ENCODE results near the gene SPDYA.

The SPDYA gene

GRCh38 chr2:28835781-28836180, 25.1 kb downstream of the SPDYA start:
- Histone ChIP-seq H3K9ac (ENCODE audit: low read length) (no peak overlapping the region), H3K4me3 (ENCODE audit: low read depth, low read length, poor library complexity, severe bottlenecking) (no peak overlapping the region), H3F3A (ENCODE audit: insufficient read depth, low read length) (no peaks in the 10 kb centered on the region), H3K4me2 (ENCODE audit: low read length) (no peak overlapping the region), H3K79me2 (ENCODE audit: insufficient read depth, low read length) (no peaks in the 10 kb centered on the region), H3K27me3 (ENCODE audit: insufficient read depth, low read length) (no peaks in the 10 kb centered on the region), H4K20me1 (ENCODE audit: insufficient read depth, low read length) (no peaks in the 10 kb centered on the region), H3K36me3 (ENCODE audit: insufficient read depth, low read length) (no peaks in the 10 kb centered on the region), H3K9me2 (ENCODE audit: low read depth, low read length) (no peaks in the 10 kb centered on the region), H3K27ac (ENCODE audit: low read depth, low read length, poor library complexity, severe bottlenecking) (no peak overlapping the region), H3K4me1 (ENCODE audit: insufficient read depth, low read length, severe bottlenecking) (no peaks in the 10 kb centered on the region), H2AFZ (ENCODE audit: low read length) (no peak overlapping the region), H3K9me3 (ENCODE audit: low read length) (no peaks in the 10 kb centered on the region)
- TF ChIP-seq EZH2 (IDR thresholded peaks at IDR 0.05; ENCODE audit: borderline replicate concordance, low read length) (no peak), CTCF (IDR thresholded peaks at IDR 0.05; ENCODE audit: low read length) (no peak)

- Histone ChIP-seq H3K79me2 (ENCODE audit: insufficient read depth, low read length) (no peaks in the 10 kb centered on the region), H3K27me3 (ENCODE audit: insufficient read depth, low read length) (no peaks in the 10 kb centered on the region), H3K4me3 (ENCODE audit: low read depth, low read length, poor library complexity, severe bottlenecking) (no peak overlapping the region), H3K4me2 (ENCODE audit: low read length) (no peak overlapping the region), H3K27ac (ENCODE audit: low read depth, low read length, poor library complexity, severe bottlenecking) (no peak overlapping the region), H3K9me3 (ENCODE audit: low read length) (no peaks in the 10 kb centered on the region), H2AFZ (ENCODE audit: low read length) (no peak overlapping the region), H3K9ac (ENCODE audit: low read length) (no peak overlapping the region), H3K36me3 (ENCODE audit: insufficient read depth, low read length) (no peaks in the 10 kb centered on the region), H3F3A (ENCODE audit: insufficient read depth, low read length) (no peaks in the 10 kb centered on the region), H3K4me1 (ENCODE audit: insufficient read depth, low read length, severe bottlenecking) (no peaks in the 10 kb centered on the region), H3K9me2 (ENCODE audit: low read depth, low read length) (no peaks in the 10 kb centered on the region), H4K20me1 (ENCODE audit: insufficient read depth, low read length) (no peaks in the 10 kb centered on the region)
- TF ChIP-seq CTCF (IDR thresholded peaks at IDR 0.05; ENCODE audit: low read length) (no peak), EZH2 (IDR thresholded peaks at IDR 0.05; ENCODE audit: borderline replicate concordance, low read length) (no peak)
Observed at GRCh38 chr2:28838971-28839370, 28.3 kb downstream of the SPDYA start.

- Histone ChIP-seq H3K9me3 (ENCODE audit: low read length) (no peaks in the 10 kb centered on the region), H3K4me3 (ENCODE audit: low read depth, low read length, poor library complexity, severe bottlenecking) (no peak overlapping the region), H3K4me1 (ENCODE audit: insufficient read depth, low read length, severe bottlenecking) (no peaks in the 10 kb centered on the region), H3F3A (ENCODE audit: insufficient read depth, low read length) (no peaks in the 10 kb centered on the region), H3K4me2 (ENCODE audit: low read length) (no peak overlapping the region), H3K9me2 (ENCODE audit: low read depth, low read length) (no peaks in the 10 kb centered on the region), H3K9ac (ENCODE audit: low read length) (no peak overlapping the region), H3K36me3 (ENCODE audit: insufficient read depth, low read length) (0 out of 2 replicates have a peak, but pooled peaks cover under 1% of the 10 kb centered on the region), H3K27ac (ENCODE audit: low read depth, low read length, poor library complexity, severe bottlenecking) (no peak overlapping the region), H2AFZ (ENCODE audit: low read length) (no peak overlapping the region), H3K79me2 (ENCODE audit: insufficient read depth, low read length) (no peaks in the 10 kb centered on the region), H4K20me1 (ENCODE audit: insufficient read depth, low read length) (no peaks in the 10 kb centered on the region), H3K27me3 (ENCODE audit: insufficient read depth, low read length) (no peaks in the 10 kb centered on the region)
- no peak for TF ChIP-seq CTCF (IDR thresholded peaks at IDR 0.05; ENCODE audit: low read length)
Observed at GRCh38 chr2:28842042-28842441, 31.4 kb downstream of the SPDYA start.
